HG02642 (cell line): ENCODE results near the gene TESMIN.

ENCODE experiments used
- ATAC-seq: cut with Tn5 transposase; IDR thresholded peaks from one replicate; pipeline ENCODE4 v1.9.1; 2021; ENCODE audit warnings: mild to moderate bottlenecking; ENCODE audit not compliant: unreplicated experiment, poor library complexity

The TESMIN gene, protein sequence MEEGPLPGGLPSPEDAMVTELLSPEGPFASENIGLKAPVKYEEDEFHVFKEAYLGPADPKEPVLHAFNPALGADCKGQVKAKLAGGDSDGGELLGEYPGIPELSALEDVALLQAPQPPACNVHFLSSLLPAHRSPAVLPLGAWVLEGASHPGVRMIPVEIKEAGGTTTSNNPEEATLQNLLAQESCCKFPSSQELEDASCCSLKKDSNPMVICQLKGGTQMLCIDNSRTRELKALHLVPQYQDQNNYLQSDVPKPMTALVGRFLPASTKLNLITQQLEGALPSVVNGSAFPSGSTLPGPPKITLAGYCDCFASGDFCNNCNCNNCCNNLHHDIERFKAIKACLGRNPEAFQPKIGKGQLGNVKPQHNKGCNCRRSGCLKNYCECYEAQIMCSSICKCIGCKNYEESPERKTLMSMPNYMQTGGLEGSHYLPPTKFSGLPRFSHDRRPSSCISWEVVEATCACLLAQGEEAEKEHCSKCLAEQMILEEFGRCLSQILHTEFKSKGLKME

DNA sequence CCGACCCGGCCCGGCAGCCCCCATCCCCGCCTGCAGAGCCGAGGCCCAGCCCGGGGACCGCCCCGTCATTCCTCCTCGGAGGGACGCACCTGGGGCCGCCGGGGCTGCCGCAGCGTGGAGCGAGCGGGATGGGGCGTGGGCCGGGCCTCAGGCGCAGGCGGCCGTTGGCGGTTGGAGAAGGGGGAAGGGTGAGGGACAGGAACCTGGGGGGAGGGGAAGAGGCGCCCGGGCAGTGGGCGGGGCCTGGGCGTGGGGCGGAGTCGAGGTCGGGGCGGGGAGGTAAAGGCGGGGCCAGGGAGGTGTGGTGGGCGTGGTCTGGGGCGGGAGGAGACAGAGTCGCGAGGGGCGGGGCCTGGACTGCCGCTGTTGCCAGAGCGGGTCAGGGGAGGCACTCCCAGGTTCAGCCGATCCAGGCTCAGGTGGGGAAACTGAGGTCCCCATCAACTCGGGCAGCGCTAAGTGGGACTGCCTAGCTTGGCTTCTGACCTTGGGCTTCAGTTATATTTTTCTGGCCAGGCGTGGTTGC lies at the start of gene TESMIN:
Gene TESMIN (minus strand): TSS at position 190 of the 526 bp plus-strand sequence. CDS start 860 bp downstream, outside the sequence.
- peak; percentile 67 for ATAC-seq

DNA sequence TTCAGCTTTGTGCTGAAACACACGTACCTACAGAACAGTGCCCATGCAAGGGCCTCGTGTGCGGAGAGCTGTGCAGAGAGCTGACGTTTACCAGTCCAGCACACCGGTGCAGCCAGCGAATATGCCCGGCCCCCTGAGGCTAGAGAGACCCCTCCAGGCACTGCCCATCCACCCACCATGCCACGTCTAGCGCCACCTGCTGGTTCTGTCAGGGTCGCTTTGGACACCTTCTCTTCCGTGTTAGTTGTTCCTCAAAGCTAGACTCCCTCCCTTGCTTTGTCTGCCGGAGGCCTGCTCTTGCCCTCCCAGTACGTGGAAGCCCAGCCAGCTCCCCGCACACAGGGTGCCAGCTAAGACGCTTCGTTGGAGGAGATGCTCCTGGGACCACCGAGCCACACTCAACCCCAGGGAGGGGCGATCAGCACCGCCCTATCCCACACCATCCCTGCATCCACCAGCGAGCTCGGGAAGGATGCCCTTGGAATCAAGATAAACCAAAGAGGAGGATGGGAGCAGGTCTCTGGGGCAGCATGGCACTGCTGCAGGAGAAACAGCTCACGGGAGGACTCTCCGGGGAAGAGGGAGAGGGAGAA lies 47.0 kb upstream of the TESMIN start:
- ATAC-seq: no peak

DNA sequence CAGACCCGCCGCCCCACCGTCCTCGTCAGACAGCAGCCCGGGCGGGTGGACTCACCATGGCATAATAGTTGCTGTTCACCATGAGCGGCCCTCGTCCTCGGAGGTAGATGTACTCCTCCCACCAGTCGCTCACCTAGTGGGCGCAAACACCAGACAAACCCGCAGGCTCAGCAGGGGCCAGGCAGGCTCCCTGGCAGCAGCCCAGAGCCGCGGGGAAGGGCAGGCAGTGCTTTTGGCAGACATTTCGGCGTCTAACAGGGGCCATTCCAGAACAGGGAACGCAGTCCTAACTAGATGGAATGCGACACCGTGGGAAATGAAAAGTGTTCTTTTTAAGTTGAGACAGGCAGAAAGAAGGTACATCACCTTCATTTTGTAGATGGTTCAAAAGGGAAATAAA lies 45.5 kb upstream of the TESMIN start:
- no peak for ATAC-seq

DNA sequence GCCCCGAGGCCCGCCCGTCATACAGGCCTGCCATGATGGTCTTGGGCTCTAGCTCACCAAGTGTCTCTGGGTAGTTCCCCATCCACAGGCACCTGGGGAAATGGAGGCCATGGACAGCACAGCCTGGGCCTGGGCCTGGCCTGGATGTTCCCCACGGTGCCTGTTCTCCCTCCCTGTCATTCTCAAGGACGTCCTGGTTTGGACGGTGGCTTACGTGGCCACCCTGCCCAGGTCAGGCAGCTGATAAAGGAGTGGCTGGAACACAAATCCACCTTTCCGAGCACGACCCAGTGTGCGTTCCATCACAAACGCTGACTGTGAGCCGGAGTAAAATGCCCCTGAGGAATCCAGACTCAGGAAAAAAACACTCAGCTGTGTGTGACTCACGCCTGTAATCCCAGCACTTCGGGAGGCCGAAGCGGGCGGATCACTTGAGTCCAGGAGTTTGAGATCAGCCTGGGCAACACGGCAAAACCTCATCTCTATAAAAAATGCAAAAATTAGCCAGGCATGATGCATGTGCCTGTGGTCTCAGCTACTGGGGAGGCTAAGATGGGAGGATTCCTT lies 41.2 kb upstream of the TESMIN start:
- ATAC-seq: no peak

DNA sequence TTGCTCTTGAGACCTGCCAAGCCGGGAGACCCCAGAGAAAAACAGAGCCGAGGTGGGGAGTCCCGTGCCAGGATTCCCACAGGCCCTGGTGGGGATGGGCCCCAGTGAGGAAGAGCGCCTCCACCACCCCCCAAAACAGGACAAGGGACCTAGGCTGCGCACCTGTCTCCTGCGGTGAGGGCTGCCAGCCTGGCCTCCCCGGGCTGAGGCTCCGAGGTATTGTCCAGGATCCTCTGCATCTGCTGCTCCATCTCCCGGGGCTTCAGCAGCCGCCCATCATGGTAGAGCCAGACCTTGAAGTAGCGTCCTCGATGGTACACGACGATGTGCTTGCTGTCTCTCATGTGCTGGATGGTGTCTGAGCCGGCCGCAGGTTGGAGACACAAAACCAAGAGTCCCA lies 33.3 kb upstream of the TESMIN start:
- ATAC-seq: no peak

DNA sequence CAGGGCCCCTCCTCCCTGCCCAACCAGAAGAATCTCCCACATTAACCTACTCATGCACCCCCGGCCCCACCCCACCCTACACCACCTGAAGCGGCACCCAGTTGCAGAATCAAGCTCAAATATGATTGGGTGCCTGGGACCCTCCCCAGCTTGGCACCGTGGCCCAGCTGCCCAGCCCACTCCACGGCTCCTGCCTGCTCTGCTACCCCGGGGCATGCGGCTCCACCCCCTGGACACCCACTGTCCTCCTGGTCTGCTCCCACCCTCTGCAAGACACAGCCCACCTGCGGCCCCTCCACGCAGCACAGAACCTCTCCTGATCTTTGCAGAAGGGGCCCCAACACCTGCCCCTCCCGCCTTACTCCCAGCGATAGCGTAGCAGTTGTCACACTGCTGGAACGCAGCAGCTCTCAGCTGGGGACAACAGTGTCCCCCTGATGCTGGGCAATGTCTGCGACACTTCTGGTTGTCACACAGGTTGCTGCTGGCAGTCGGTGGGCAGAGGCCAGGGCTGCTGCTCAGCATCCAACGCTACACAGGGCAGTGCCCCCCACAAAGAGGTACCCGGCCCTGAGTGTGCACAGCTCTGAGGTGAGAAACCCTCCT lies 32.0 kb upstream of the TESMIN start:
- ATAC-seq: no peak

DNA sequence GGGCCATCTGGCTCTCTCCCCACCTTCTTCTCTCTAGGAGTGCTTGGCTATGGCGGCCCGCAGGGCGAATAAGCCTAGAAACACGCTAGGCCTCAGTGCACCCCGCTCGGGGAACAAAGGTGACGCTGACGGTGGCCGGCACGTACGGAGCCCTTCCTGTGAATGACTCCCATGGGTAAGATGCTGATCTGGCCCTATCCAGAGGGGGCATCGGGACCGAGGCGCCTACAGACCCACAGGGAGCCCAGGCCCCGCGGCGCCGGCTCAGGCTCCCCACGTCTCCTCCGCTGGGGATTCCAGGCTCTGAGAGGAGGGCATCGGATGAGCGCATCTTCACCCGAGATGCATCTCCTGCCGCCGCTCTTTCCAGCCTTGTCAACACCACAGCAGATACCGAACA lies 31.4 kb upstream of the TESMIN start:
- ATAC-seq: no peak

DNA sequence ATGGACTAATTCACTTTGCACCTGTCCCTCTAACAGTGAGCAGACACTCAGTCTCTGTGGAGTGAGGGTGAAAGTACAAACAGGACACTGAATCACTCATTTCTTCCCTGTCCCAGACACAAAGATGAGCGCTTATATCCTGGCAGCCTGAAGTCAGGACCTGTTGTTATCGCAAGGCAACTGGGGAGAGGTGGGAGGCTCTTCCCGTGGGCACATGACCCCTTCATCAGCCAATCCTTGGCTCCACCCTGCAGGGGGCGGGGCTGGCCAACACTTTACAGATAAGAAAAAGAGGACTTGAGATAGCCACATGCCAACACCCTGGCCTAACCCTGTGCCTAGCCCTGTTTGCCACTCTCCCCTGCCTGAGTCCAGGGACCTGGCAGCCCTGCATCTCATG lies 29.5 kb upstream of the TESMIN start:
- no peak for ATAC-seq

DNA sequence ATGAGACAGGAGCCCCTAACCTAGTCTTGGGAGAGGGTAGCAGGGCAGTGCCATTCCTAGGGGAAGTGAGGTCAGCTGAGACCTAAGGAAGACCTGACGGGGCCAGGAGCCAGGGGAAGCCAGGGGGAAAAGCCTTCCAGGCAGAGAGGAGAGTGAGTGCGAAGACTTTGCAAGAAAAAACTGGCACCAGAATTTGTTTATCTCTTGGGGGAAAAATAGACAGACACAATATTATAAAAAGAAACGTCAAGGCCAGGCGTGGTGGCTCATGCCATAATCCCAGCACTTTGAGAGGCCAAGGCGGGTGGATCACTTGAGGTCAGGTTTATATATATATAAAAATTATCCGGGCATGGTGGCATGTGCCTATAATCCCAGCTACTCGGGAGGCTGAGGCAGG lies 26.9 kb upstream of the TESMIN start:
- no peak for ATAC-seq

DNA sequence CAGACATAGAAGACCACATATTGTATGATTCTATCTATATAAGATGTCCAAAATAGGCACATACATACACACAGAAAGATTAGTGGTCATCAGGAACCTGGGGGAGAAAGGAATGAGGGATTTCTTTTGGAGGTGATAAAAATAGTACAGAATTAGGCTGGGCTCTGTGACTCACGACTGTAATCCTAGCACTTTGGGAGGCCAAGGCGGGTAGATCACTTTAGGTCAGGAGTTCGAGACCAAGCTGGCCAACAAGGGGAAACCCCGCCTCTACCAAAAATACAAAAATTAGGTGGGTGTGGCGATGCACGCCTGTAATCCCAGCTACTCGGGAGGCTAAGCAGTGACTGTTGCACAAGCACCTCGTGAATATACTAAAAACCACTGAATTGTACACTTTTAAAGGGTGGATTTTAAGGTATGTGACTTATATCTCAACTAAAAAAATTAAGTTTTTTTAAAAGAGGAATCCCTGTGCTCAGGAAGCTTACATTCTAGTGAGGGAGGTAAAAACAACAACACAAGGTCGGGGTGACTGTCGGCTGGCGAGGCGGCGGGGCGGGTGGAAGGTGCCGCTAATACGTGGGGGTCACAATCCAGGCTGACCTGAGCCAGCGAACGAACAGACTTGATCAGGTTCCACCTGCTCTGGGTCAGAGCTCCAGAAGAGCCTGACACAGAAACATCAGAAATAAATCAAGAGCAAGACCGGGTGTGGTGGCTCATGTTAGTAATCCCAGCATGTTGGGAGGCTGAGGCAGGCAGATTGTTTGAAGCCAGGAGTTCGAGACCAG lies 25.3 kb upstream of the TESMIN start:
- ATAC-seq: no peak

DNA sequence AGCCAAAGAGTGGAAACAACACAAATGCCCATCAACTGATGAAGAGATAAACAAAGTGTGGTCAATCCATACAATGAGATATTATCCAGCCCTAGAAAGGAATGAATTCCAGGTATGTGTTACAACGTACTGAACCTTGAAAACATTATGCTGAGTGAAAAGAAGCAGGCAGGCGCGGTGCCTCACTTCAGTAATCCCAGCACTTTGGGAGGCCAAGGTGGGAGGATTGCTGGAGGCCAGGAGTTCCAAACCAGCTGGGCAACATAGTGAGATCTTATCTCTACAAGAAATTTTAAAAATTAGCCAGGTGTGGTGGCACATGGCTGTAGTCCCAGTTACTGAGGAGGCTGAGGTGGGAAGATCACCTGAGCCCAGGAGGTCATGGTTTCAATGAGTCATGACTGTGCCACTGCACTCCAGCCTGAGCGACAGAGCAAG lies 24.6 kb upstream of the TESMIN start:
- ATAC-seq: no peak

DNA sequence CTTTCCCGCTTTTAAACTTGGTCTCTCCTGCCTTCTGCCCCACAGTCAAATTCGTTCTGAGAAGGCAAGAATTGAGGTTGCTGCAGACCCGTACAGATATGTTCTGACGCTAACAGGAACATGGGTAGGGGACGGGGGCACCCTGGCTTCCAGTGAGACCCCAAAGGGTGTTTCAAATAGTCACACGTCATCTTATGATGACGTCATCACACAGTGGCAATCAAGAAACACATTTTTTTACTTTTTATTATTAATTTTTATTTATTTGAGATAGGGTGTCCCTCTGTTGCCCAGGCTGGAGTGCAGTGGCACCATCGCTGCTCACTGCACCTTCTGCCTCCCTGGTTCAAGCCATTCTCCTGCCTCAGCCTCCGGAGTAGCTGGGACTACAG lies 22.9 kb upstream of the TESMIN start:
- no peak for ATAC-seq

DNA sequence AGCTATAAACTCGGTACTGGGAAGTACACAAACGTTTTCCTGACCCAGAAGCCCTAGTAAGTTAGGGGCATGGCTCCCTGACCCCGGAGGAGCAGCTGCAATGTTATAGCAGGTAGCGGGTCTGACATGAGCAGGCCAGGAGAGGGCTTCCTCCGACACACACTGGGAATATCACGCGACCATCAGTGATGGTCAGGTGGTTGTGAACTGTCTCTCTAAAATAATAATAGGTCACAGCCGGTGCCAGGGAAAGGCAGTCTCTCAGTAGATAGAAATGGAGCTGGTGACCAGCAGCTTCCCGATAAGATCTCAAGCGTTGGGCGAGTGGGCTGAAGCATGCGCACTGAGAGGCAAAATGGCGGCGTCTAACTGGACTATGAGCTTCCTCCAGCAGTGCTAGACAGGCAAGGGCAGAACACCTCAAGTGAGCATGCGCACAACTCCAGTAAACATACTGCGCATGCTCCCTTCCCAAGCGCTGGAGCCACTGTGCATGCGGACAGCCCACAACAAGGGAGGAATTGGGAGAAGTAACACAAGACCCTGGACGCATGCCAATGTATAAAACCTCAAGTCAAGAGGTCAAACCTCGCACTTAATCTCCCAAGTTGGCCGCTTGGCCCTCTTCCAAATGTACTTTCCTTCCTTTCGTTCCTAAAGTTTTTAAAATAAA lies 22.3 kb upstream of the TESMIN start:
- ATAC-seq: no peak

DNA sequence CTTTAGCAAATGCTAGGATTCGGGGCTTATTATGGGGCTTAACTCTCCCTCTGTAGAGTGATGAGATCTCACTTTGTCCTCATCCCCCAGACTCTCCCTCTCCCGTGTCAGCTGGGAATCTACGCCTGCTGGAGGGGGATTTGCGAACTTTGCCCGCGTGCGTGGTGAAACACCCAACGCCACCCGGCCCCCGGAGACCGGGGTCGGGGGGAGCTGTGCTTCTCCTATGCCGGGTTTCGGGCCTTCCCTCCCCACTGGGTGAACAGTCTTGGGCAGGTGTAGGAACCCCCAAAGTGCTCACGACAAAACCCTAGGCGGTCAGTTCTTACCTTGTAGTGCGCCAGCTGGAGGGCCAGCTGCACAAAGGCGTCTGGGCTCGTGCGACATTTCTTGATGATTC lies 21.6 kb upstream of the TESMIN start:
- ATAC-seq: no peak

DNA sequence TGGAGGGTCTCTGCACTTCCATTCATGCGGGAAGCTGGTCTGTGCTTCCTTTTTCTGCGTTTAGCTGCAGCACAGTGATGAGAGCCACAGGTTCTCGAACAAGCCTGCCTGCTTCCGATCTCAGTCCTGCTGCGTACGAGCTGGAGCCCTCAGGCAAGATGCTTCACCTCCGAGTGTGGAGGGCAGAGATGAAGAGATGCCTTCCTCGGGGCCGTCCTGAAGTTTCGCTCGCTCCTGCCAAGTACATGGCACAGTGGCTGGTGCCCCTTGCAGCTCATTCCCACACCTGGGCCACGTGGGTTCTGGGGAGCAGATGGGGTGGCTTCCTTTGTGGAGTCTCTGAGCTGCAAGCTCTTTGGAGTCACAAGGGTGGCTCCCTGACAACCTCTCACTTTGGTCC lies 19.5 kb upstream of the TESMIN start:
- no peak for ATAC-seq

DNA sequence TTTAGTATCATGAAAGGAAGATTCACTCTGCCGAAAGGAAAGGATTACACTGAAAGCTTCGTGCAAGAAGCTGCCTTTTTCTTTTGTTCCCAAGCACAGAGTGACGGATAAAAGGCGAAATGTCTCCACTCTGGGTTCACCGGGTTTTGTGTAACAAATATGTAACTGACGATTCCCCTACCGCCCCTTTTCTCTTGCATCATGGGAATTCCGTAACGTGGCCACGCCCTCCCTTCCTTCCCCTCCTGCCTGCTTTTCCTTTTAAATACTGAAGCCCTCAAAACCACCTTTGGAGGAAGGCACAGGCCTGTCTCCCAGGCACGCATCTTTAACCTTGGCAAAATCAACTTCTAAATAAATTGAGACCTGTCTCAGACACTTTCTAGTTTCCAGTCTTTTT lies 16.4 kb upstream of the TESMIN start:
- no peak for ATAC-seq

DNA sequence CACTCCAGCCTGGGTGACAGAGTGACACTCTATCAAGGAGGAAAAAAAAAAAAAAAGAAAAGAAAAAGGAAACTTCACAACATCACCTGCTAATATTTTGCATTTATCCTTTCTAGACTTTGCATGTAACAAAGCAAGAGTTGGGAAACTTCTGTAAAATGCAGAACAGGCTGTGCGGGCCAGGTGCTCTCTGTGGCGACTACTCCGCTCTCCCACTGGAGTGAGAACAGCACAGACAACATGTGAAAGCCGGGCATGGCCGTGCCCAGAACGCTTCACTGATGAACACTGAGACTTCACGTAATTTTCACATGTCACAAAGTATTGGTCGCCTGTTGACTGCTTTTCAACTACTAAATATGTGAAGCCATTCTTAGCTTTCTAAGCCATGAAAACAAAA lies 15.5 kb upstream of the TESMIN start:
- ATAC-seq: no peak

DNA sequence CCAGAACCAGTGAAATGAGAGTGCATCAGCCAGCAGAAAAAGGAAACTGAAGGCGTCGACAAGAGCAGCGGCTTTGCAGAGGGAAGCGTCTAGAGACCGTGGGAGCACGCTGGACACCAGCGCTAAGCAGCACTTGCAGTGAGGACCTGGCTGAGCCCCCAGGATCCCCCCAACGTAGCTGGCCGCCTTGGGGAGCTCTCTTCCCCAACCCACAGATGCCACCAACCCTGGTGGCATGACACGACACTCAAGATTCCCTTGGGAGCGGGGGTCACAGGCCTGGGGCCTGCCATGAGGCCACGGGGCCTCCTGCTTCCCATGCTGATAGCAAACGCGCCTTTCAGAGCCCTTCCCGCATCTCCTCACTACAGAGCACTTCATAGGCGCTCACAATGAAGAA lies 13.4 kb upstream of the TESMIN start:
- no peak for ATAC-seq

DNA sequence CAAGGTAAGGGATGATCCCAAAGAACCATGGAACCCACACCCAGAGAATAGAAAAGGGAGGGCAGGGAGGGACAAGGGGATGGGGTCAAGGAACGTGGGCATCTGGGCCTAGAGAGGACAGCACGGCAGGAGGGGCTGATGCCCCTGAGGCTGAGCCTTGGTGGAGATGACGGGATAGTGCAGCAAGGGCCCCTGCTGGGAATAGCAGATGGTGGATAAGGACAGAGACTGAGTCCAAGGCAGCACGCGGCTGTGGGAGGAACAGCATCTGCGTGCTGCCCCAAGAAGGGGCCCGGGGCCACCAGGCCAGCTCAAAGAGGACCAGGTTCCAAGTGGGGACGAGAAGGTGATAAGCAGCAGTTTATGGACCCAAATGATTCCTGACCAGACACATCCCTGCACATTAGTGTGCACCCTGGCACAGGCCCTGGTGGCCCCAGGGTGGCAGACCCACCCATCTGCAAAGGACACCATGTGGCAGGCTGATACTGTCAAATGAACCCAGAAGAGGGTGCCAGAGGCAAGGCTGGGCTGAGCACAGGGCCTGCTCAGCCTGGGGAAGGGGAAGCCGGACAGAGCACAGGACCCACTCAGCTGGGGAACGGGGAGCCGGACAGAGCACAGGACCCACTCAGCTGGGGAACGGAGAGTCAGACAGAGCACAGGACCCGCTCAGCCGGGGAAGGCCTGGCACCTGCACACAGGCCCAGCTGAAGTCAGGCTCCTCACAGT lies 12.8 kb upstream of the TESMIN start:
- ATAC-seq: no peak
